ENCODE results near the gene MAMDC2.

MAMDC2 gene

GRCh38 chr9:70160686-70161600, 117.3 kb downstream of the MAMDC2 start:
- Mint-ChIP-seq H3K9me3 (no peaks in the 10 kb centered on the region), H3K4me1 (peaks cover 64% of the 10 kb centered on the region), H3K27me3 (ENCODE audit: low read depth) (no peaks in the 10 kb centered on the region), H3K27ac (peak overlapping the region in 2 of 3 experiments; percentile 17 to 94), H3K4me3 (peak overlapping the region in 1 of 3 experiments; percentile 4), H3K36me3 (ENCODE audit: low read depth) (no peaks in the 10 kb centered on the region)
- TF ChIP-seq CTCF (IDR thresholded peaks at IDR 0.05; ENCODE audit: unreplicated experiment in 3 of 3), result no peak

GRCh38 chr9:70165006-70165602, 121.5 kb downstream of the MAMDC2 start:
- peak overlapping the region in 1 of 3 experiments; percentile 1 for H3K4me3 Mint-ChIP-seq
- peak overlapping the region; percentile 16 to 53 (median 45) for H3K27ac Mint-ChIP-seq
- no peak for TF ChIP-seq CTCF (IDR thresholded peaks at IDR 0.05; ENCODE audit: unreplicated experiment in 3 of 3)
- H3K9me3 Mint-ChIP-seq, result no peaks in the 10 kb centered on the region
- H3K27me3 Mint-ChIP-seq (ENCODE audit: low read depth), result no peaks in the 10 kb centered on the region
- H3K36me3 Mint-ChIP-seq (ENCODE audit: low read depth), result no peaks in the 10 kb centered on the region
- H3K4me1 Mint-ChIP-seq, result peaks cover 62% of the 10 kb centered on the region

- no peaks in the 10 kb centered on the region for H3K9me3 Mint-ChIP-seq
- H3K36me3 Mint-ChIP-seq (ENCODE audit: low read depth), result no peaks in the 10 kb centered on the region
- TF ChIP-seq CTCF (IDR thresholded peaks at IDR 0.05; ENCODE audit: unreplicated experiment in 3 of 3), result no peak
- H3K4me3 Mint-ChIP-seq, result no peak overlapping the region
- peak overlapping the region in 1 of 3 experiments; percentile 13 for H3K27ac Mint-ChIP-seq
- no peaks in the 10 kb centered on the region for H3K27me3 Mint-ChIP-seq (ENCODE audit: low read depth)
- H3K4me1 Mint-ChIP-seq, result peaks cover 43% of the 10 kb centered on the region
These were observed 124.9 kb downstream of the MAMDC2 start for GRCh38 chr9:70168521-70168920.

- H3K4me1 Mint-ChIP-seq, result peaks cover 40% of the 10 kb centered on the region
- H3K27me3 Mint-ChIP-seq (ENCODE audit: low read depth), result no peaks in the 10 kb centered on the region
- no peak for TF ChIP-seq CTCF (IDR thresholded peaks at IDR 0.05; ENCODE audit: unreplicated experiment in 3 of 3)
- no peaks in the 10 kb centered on the region for H3K9me3 Mint-ChIP-seq
- no peak overlapping the region for H3K4me3 Mint-ChIP-seq
- no peak overlapping the region for H3K27ac Mint-ChIP-seq
- H3K36me3 Mint-ChIP-seq (ENCODE audit: low read depth), result no peaks in the 10 kb centered on the region
These were observed 125.6 kb downstream of the MAMDC2 start for GRCh38 chr9:70169222-70169621.

- Mint-ChIP-seq H3K4me1 (peaks cover 32% of the 10 kb centered on the region), H3K27me3 (ENCODE audit: low read depth) (no peaks in the 10 kb centered on the region), H3K4me3 (no peak overlapping the region), H3K36me3 (ENCODE audit: low read depth) (no peaks in the 10 kb centered on the region), H3K27ac (no peak overlapping the region), H3K9me3 (no peaks in the 10 kb centered on the region)
- no peak for TF ChIP-seq CTCF (IDR thresholded peaks at IDR 0.05; ENCODE audit: unreplicated experiment in 3 of 3)
These were observed 126.6 kb downstream of the MAMDC2 start for GRCh38 chr9:70170151-70170790.

Data from nephron (organoid).